MM.1S (cell line): ENCODE results near the gene SPATA6.

ENCODE experiments used
- DNase-seq: peaks from one replicate; pipeline ENCODE4 v3.0.0-alpha.2; 2015
- H2AFZ ChIP-seq: fragments of 300-600 bp; sonication (generic); 2 replicates; pipeline ENCODE4 v1.6.0; 2016; ENCODE audit warnings: antibody characterized with exemption, low read length
- H3F3A ChIP-seq: fragments of 300-600 bp; sonication (generic); 2 replicates; pipeline ENCODE4 v1.6.1; 2016; ENCODE audit warnings: mild to moderate bottlenecking, antibody characterized with exemption, low read length, moderate library complexity, mixed read lengths; ENCODE audit not compliant: insufficient read depth
- H3K27ac ChIP-seq: fragments of 300-600 bp; sonication (generic); 2 replicates; pipeline ENCODE4 v1.5.1; 2016; ENCODE audit warnings: mild to moderate bottlenecking, low read length
- H3K27me3 ChIP-seq: fragments of 300-600 bp; sonication (generic); replicated peaks from 2 replicates; pipeline ENCODE4 v1.6.0; 2016; ENCODE audit warnings: low read length; ENCODE audit not compliant: insufficient read depth
- H3K36me3 ChIP-seq: fragments of 300-600 bp; sonication (generic); replicated peaks from 2 replicates; pipeline ENCODE4 v1.6.1; 2016; ENCODE audit warnings: mild to moderate bottlenecking, low read length, mixed read lengths; ENCODE audit not compliant: insufficient read depth
- H3K4me1 ChIP-seq: fragments of 300-600 bp; sonication (generic); 2 replicates; pipeline ENCODE4 v1.6.1; 2016; ENCODE audit warnings: low read length, mixed read lengths
- H3K4me2 ChIP-seq: fragments of 300-600 bp; sonication (generic); 2 replicates; pipeline ENCODE4 v1.6.0; 2016; ENCODE audit warnings: low read depth, low read length
- H3K4me3 ChIP-seq: fragments of 300-600 bp; sonication (generic); 2 replicates; pipeline ENCODE4 v1.5.1; 2016; ENCODE audit warnings: low read length, mixed read lengths
- H3K79me2 ChIP-seq: fragments of 300-600 bp; sonication (generic); 2 replicates; pipeline ENCODE4 v1.6.1; 2016; ENCODE audit warnings: mixed run types, low read length, mixed read lengths
- H3K9ac ChIP-seq: fragments of 300-600 bp; sonication (generic); 2 replicates; pipeline ENCODE4 v1.6.1; 2016; ENCODE audit warnings: low read length, mixed read lengths
- H3K9me2 ChIP-seq: fragments of 300-600 bp; sonication (generic); replicated peaks from 2 replicates; pipeline ENCODE4 v1.6.1; 2016; ENCODE audit warnings: mild to moderate bottlenecking, low read length, mixed read lengths; ENCODE audit not compliant: insufficient read depth
- H3K9me3 ChIP-seq: fragments of 300-600 bp; sonication (generic); replicated peaks from 2 replicates; pipeline ENCODE4 v1.6.1; 2016; ENCODE audit warnings: mild to moderate bottlenecking, low read length, mixed read lengths; ENCODE audit not compliant: insufficient read depth
- H4K20me1 ChIP-seq: fragments of 300-600 bp; sonication (generic); 2 replicates; pipeline ENCODE4 v1.6.1; 2016; ENCODE audit warnings: mild to moderate bottlenecking, low read length, moderate library complexity, mixed read lengths; ENCODE audit not compliant: insufficient read depth
- EZH2 ChIP-seq: fragments of 300-600 bp; sonication (generic); optimal IDR thresholded peaks from 2 replicates; pipeline ENCODE3; 2017; ENCODE audit warnings: low read depth, mild to moderate bottlenecking, antibody characterized with exemption, low read length, mixed read lengths
- EZH2phosphoT487 ChIP-seq: fragments of 300-600 bp; sonication (generic); IDR thresholded peaks from 2 replicates; pipeline ENCODE4 v1.6.1; 2018; ENCODE audit warnings: antibody characterized with exemption, low read length
- TF ChIP-seq, protein P1 (sequence below): fragments of 300-600 bp; sonication (generic); IDR thresholded peaks from 2 replicates; pipeline ENCODE4 v1.5.1; 2016; ENCODE audit warnings: antibody characterized with exemption, low read length, mixed read lengths

The SPATA6 gene

DNA sequence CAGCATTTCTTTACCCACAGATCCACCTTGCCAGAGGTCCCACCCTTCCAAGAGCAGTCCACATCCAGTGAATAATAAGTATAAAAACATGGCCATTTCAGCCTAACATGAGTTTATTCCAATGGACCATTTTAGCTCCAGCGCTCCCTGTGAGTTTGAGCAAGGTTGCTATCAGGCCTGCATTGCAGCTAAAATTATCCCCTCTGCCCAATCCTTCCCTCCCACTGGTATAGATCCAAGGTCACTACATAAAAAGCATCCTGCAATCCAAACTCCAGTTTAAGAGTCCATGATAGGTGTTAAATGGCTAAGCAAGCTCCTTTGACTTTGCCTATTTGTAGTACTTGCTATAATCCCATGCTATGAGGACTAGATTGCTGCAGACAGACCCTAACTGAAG lies 213.9 kb downstream of the SPATA6 start:
- no peak overlapping the region for H3K27ac ChIP-seq
- H3F3A ChIP-seq, result no peaks in the 10 kb centered on the region
- H3K27me3 ChIP-seq, result no peaks in the 10 kb centered on the region
- no peak overlapping the region for H3K4me2 ChIP-seq
- H3K9ac ChIP-seq, result no peak overlapping the region
- no peak for TF ChIP-seq EZH2phosphoT487
- TF ChIP-seq, protein P1, sequence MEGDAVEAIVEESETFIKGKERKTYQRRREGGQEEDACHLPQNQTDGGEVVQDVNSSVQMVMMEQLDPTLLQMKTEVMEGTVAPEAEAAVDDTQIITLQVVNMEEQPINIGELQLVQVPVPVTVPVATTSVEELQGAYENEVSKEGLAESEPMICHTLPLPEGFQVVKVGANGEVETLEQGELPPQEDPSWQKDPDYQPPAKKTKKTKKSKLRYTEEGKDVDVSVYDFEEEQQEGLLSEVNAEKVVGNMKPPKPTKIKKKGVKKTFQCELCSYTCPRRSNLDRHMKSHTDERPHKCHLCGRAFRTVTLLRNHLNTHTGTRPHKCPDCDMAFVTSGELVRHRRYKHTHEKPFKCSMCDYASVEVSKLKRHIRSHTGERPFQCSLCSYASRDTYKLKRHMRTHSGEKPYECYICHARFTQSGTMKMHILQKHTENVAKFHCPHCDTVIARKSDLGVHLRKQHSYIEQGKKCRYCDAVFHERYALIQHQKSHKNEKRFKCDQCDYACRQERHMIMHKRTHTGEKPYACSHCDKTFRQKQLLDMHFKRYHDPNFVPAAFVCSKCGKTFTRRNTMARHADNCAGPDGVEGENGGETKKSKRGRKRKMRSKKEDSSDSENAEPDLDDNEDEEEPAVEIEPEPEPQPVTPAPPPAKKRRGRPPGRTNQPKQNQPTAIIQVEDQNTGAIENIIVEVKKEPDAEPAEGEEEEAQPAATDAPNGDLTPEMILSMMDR, result no peak
- no peak for TF ChIP-seq EZH2
- H3K36me3 ChIP-seq, result no peaks in the 10 kb centered on the region
- no peaks in the 10 kb centered on the region for H4K20me1 ChIP-seq
- no peaks in the 10 kb centered on the region for H3K4me1 ChIP-seq
- no peak for DNase-seq
- no peak overlapping the region for H3K4me3 ChIP-seq
- no peak overlapping the region for H2AFZ ChIP-seq
- no peaks in the 10 kb centered on the region for H3K79me2 ChIP-seq
- no peaks in the 10 kb centered on the region for H3K9me2 ChIP-seq
- no peaks in the 10 kb centered on the region for H3K9me3 ChIP-seq

DNA sequence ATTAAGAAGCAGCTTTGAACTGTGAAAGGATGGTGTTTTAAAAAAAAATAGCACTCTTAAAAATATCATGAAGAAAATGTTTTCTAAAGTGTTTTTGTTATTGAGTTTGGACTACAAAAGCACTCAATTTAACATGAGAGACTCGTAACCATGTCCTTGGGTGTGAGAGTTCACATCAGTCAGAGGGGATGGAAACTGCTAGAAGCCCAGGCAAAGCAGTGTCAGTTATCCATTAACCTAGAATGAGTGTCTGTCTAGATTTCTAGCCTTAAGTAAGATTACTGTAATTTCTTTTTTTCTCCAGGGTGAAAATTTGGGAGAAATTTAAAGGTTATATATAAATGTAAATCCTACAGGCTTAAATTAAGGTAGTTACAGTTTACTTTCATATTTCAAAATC lies 217.8 kb downstream of the SPATA6 start:
- H3K9me3 ChIP-seq, result no peaks in the 10 kb centered on the region

DNA sequence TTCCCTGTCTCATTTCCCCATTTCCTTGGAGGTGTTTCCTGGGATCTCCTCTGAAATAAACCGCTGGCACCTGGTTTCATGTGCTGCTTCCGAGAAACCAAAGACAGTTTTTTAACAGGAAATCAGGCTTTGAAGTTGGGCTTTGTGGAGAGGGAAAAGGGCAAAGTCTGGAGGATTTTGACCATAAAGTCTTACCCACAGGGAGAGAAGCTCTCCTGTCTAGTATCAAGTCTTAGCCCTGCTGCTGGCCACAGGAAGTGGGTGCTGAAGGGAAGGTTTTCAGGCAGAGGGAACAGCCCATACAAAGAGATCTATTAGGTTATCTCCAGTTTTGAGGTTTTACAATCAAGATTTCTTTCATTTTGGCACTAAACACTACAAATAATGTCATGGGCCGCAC lies 220.2 kb downstream of the SPATA6 start:
- TF ChIP-seq, protein P1, result no peak
- TF ChIP-seq EZH2phosphoT487, result no peak
- TF ChIP-seq EZH2, result no peak
- H3K9me2 ChIP-seq, result no peaks in the 10 kb centered on the region
- no peaks in the 10 kb centered on the region for H3K79me2 ChIP-seq
- H3K9ac ChIP-seq, result no peak overlapping the region
- DNase-seq, result no peak
- no peaks in the 10 kb centered on the region for H3K27me3 ChIP-seq
- H3K36me3 ChIP-seq, result no peaks in the 10 kb centered on the region
- no peaks in the 10 kb centered on the region for H3F3A ChIP-seq
- no peaks in the 10 kb centered on the region for H4K20me1 ChIP-seq
- H3K4me3 ChIP-seq, result no peak overlapping the region
- no peaks in the 10 kb centered on the region for H3K4me1 ChIP-seq
- H3K27ac ChIP-seq, result no peak overlapping the region
- no peaks in the 10 kb centered on the region for H3K9me3 ChIP-seq
- H3K4me2 ChIP-seq, result no peak overlapping the region
- no peak overlapping the region for H2AFZ ChIP-seq

More for the DNA sequence above, 217.8 kb downstream of the SPATA6 start:
- Histone ChIP-seq H3K79me2 (no peaks in the 10 kb centered on the region), H3K27ac (no peak overlapping the region), H3K9me2 (no peaks in the 10 kb centered on the region), H3K4me1 (no peaks in the 10 kb centered on the region), H3K4me2 (no peak overlapping the region), H3K9ac (no peak overlapping the region), H3F3A (no peaks in the 10 kb centered on the region), H3K4me3 (no peak overlapping the region), H2AFZ (no peak overlapping the region), H3K27me3 (no peaks in the 10 kb centered on the region), H4K20me1 (no peaks in the 10 kb centered on the region), H3K36me3 (no peaks in the 10 kb centered on the region)
- no peak for DNase-seq
- no peak for TF ChIP-seq EZH2phosphoT487
- TF ChIP-seq, protein P1, result no peak
- no peak for TF ChIP-seq EZH2

DNA sequence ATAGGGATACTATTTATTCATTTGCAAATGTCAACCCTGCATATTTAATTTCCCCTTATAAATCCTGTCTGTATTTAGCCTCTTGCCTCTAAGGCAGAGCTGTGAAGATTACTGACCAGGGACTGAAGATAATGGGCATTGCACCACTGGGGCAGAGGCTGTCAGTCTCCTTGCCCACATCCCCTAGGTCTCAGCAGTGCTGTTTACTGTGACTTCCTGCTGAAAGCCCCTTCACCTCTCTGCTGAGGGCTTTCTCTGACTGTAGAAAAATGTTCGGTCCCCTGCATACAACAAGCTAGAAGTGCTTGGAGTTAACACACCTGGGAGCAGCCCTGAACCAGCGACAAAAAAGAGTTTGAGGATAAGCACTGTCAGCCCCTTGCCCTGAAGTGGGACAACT lies 220.7 kb downstream of the SPATA6 start:
- Histone ChIP-seq H3K9me3 (no peaks in the 10 kb centered on the region), H3K27ac (no peak overlapping the region)

More for the DNA sequence above, 220.7 kb downstream of the SPATA6 start:
- no peak overlapping the region for H3K4me2 ChIP-seq
- no peak for DNase-seq
- H3K4me1 ChIP-seq, result no peaks in the 10 kb centered on the region
- H4K20me1 ChIP-seq, result no peaks in the 10 kb centered on the region
- TF ChIP-seq, protein P1, result no peak
- no peak for TF ChIP-seq EZH2
- TF ChIP-seq EZH2phosphoT487, result no peak
- H3K9ac ChIP-seq, result no peak overlapping the region
- H3K4me3 ChIP-seq, result no peak overlapping the region
- no peaks in the 10 kb centered on the region for H3K27me3 ChIP-seq
- H3K9me2 ChIP-seq, result no peaks in the 10 kb centered on the region
- no peak overlapping the region for H2AFZ ChIP-seq
- no peaks in the 10 kb centered on the region for H3K79me2 ChIP-seq
- H3F3A ChIP-seq, result no peaks in the 10 kb centered on the region
- no peaks in the 10 kb centered on the region for H3K36me3 ChIP-seq
